HepG2 (cell line): ENCODE measurements around the gene MED12. TPM values are rescaled to one million over a fixed set of nuclear protein-coding genes. Genes with fewer than 3 reads are reported as not detected.

Experiments used
- ATAC-seq: fragments of 200-7000 bp; cut with Tn5 transposase; 3 replicates; pipeline ENCODE4 v1.9.1; 2020; ENCODE audit warnings: mild to moderate bottlenecking, moderate library complexity
- BruUV-seq: library from RNA; stranded (reverse); fragments of 400-500 nt; replicated peaks from 2 replicates; lab custom pipeline; 2021; lab: Mats Ljungman, UMichigan
- CTCF ChIA-PET: fragments of 300-600 bp; formaldehyde crosslinking; extraction: SDS; loops from one replicate; lab custom pipeline; 2021; ENCODE audit warnings: low total read pairs, inconsistent platforms, low intra/inter-chr PET ratio; lab: Yijun Ruan, JAX
- POLR2A ChIA-PET: fragments of 350-600 bp; sonication (Branson Sonifier 250); formaldehyde crosslinking; loops from one replicate; lab custom pipeline; 2020; ENCODE audit warnings: antibody characterized with exemption, inconsistent platforms; lab: Yijun Ruan, JAX
- DNase-seq: peaks from one replicate; pipeline ENCODE4 v3.0.0-alpha.2; 2015; ENCODE audit warnings: low spot score
- FAIRE-seq: peaks from 3 replicates; lab custom pipeline; 2011; peaks lifted over from hg19 to GRCh38; lab: Jason Lieb, UNC
- H2AFZ ChIP-seq: one replicate; pipeline ENCODE4 v1.6.1; 2011; ENCODE audit warnings: low read length, inconsistent platforms
- H3K27ac ChIP-seq: fragments of 300-600 bp; 3 replicates; pipeline ENCODE4 v1.8.0; 2011; ENCODE audit warnings: mixed run types, mild to moderate bottlenecking, mixed read lengths, low read length, inconsistent platforms; ENCODE audit not compliant: insufficient read depth; ENCODE audit errors: extremely low read length
- H3K27me3 ChIP-seq, 2 experiments: fragments of 200-600 bp in 1 of 2; 2 replicates in 1 of 2; 3 replicates in 1 of 2; pipeline versions ENCODE4 v1.6.0 to v1.8.0; 2011; ENCODE audit warnings: low read length in 2 of 2, mild to moderate bottlenecking in 2 of 2, moderate library complexity in 2 of 2, inconsistent platforms in 1 of 2; ENCODE audit not compliant: insufficient read depth in 2 of 2, control insufficient read depth in 1 of 2
- H3K36me3 ChIP-seq, 2 experiments: fragments of 200-600 bp in 1 of 2; replicated peaks in 1 of 2; 2 replicates in 1 of 2; 3 replicates in 1 of 2; pipeline versions ENCODE4 v1.5.1 to v1.8.0; 2011; ENCODE audit warnings: low read length in 2 of 2, inconsistent platforms in 1 of 2; ENCODE audit not compliant: insufficient read depth in 2 of 2, control insufficient read depth in 1 of 2
- H3K4me1 ChIP-seq: 2 replicates; pipeline ENCODE4 v1.5.1; 2012; ENCODE audit warnings: low read length, inconsistent platforms; ENCODE audit not compliant: insufficient read depth
- H3K4me2 ChIP-seq: 2 replicates; pipeline ENCODE4 v1.6.0; 2011; ENCODE audit warnings: low read depth, low read length, inconsistent platforms
- H3K4me3 ChIP-seq, 3 experiments: fragments of 200-600 bp in 1 of 3; sonication (generic), shearing (Covaris generic) in 1 of 3; replicated peaks in 1 of 3; 2 replicates each; pipeline ENCODE4 v1.5.1; 2011 to 2016; ENCODE audit warnings: low read length in 3 of 3, inconsistent platforms in 2 of 3, low read depth in 2 of 3, mild to moderate bottlenecking in 2 of 3, control low read depth in 1 of 3, mixed read lengths in 1 of 3; ENCODE audit not compliant: insufficient read depth in 1 of 3
- H3K79me2 ChIP-seq: one replicate; pipeline ENCODE4 v1.6.1; 2011; ENCODE audit warnings: low read length, inconsistent platforms; ENCODE audit not compliant: insufficient read depth
- H3K9ac ChIP-seq: 2 replicates; pipeline ENCODE4 v1.6.0; 2011; ENCODE audit warnings: mild to moderate bottlenecking, low read depth, low read length, inconsistent platforms; ENCODE audit not compliant: insufficient read depth
- H3K9me3 ChIP-seq: 2 replicates; pipeline ENCODE4 v1.5.1; 2012; ENCODE audit warnings: mild to moderate bottlenecking, low read length
- H4K20me1 ChIP-seq: 2 replicates; pipeline ENCODE4 v1.6.0; 2011; ENCODE audit warnings: inconsistent platforms, mild to moderate bottlenecking, low read length, moderate library complexity; ENCODE audit not compliant: insufficient read depth
- CBX5 ChIP-seq: sonication (generic); formaldehyde crosslinking; IDR thresholded peaks from 2 replicates; pipeline ENCODE4 v1.4.0; 2020; ENCODE audit warnings: missing genetic modification reagents, borderline replicate concordance
- CENPT ChIP-seq: sonication (generic); formaldehyde crosslinking; IDR thresholded peaks from 2 replicates; pipeline ENCODE4 v1.8.0; 2022; ENCODE audit warnings: low read depth, mild to moderate bottlenecking, moderate library complexity, missing genetic modification reagents
- GABPB1 ChIP-seq: IDR thresholded peaks from 2 replicates; pipeline ENCODE4 v1.6.1; 2016; ENCODE audit warnings: mild to moderate bottlenecking, missing genetic modification reagents, moderate library complexity, missing compliant biosample characterization
- GLI4 ChIP-seq: sonication (generic); formaldehyde crosslinking; IDR thresholded peaks from 2 replicates; pipeline ENCODE4 v1.5.1; 2020; ENCODE audit warnings: missing genetic modification reagents, mild to moderate bottlenecking, moderate library complexity, borderline replicate concordance
- KLF15 ChIP-seq: sonication (generic); formaldehyde crosslinking; IDR thresholded peaks from 2 replicates; pipeline ENCODE4 v1.8.1; 2023; ENCODE audit warnings: borderline replicate concordance, mild to moderate bottlenecking, inconsistent platforms, missing genetic modification reagents, mixed read lengths
- NCOR1 ChIP-seq: fragments of 200-600 bp; sonication (generic); IDR thresholded peaks from 2 replicates; pipeline ENCODE4 v1.7.0; 2017; ENCODE audit warnings: antibody characterized with exemption, low read length, borderline replicate concordance
- RBM22 ChIP-seq: fragments of 200-400 bp; formaldehyde crosslinking; optimal IDR thresholded peaks from 2 replicates; pipeline ENCODE3; 2017; ENCODE audit warnings: mild to moderate bottlenecking, low read length, moderate library complexity
- TIGD3 ChIP-seq: sonication (generic); formaldehyde crosslinking; IDR thresholded peaks from 2 replicates; pipeline ENCODE4 v1.5.1; 2020; ENCODE audit warnings: mild to moderate bottlenecking, missing genetic modification reagents, borderline replicate concordance
- ZKSCAN1 ChIP-seq: fragments of 150-350 bp; IDR thresholded peaks from 2 replicates; pipeline ENCODE4 v1.6.1; 2014; ENCODE audit warnings: low read length
- ZNF318 ChIP-seq: sonication (generic); formaldehyde crosslinking; IDR thresholded peaks from 2 replicates; pipeline ENCODE4 v1.4.0; 2020; ENCODE audit warnings: mild to moderate bottlenecking, missing genetic modification reagents
- ZNF354B ChIP-seq: sonication (generic); formaldehyde crosslinking; IDR thresholded peaks from 2 replicates; pipeline ENCODE4 v1.8.0; 2022; ENCODE audit warnings: mild to moderate bottlenecking, missing genetic modification reagents
- ZNF577 ChIP-seq: sonication (generic); formaldehyde crosslinking; IDR thresholded peaks from 2 replicates; pipeline ENCODE4 v1.4.0; 2020; ENCODE audit warnings: mild to moderate bottlenecking, low read depth, missing genetic modification reagents, borderline replicate concordance
- ZNF75D ChIP-seq: sonication (generic); formaldehyde crosslinking; IDR thresholded peaks from 2 replicates; pipeline ENCODE4 v1.8.1; 2023; ENCODE audit warnings: missing genetic modification reagents, mild to moderate bottlenecking, borderline replicate concordance
- ZNF790 ChIP-seq: sonication (generic); formaldehyde crosslinking; IDR thresholded peaks from 2 replicates; pipeline ENCODE4 v1.8.0; 2022; ENCODE audit warnings: missing genetic modification reagents, mild to moderate bottlenecking, borderline replicate concordance
- WGBS: methylation state at CpG from one replicate; pipeline ENCODE4 v1.1.6; 2017; ENCODE audit warnings: low lambda C conversion rate; 5-methylcytosine and 5-hydroxymethylcytosine counted together
- in situ Hi-C: cut with HindIII; loops from 2 replicates; pipeline ENCODE4 v1.10.0; 2017; ENCODE audit warnings: low pct_unique_long_range_greater_than_20kb; ENCODE audit not compliant: extremely low pct_ligation_motif_present
- intact Hi-C: fragments of 100-400 bp; cut with micrococcal nuclease; formaldehyde crosslinking; loops from one replicate; pipeline ENCODE4 v1.10.0; 2022; ENCODE audit not compliant: unreplicated experiment
- polyA plus RNA-seq, 8 experiments: library from polyadenylated mRNA; depleted of rRNA in 3 of 8; stranded (reverse) in 7 of 8; unstranded in 1 of 8; fragments of >200 nt; fragmentation: Illumina TruSeq in 4 of 8; extraction: Trizol in 4 of 8; gene quantifications; 2 replicates each; pipeline versions ENCODE4 v1.2.1 to v1.2.3, GENCODE V29; 2011 to 2016; ENCODE audit warnings: low read depth in 4 of 8, missing spikeins in 1 of 8, mixed read lengths in 1 of 8; ENCODE audit not compliant: insufficient read depth in 1 of 8
- total RNA-seq, 5 experiments: library from RNA; depleted of rRNA; stranded (reverse); fragments of >200 nt; fragmentation: Illumina TruSeq; extraction: Trizol; gene quantifications; 2 replicates each; pipeline ENCODE4 v1.2.3, GENCODE V29; 2016; ENCODE audit warnings: low read depth in 1 of 5

The MED12 gene
- total and polyA plus RNA-seq, 2 of the 13 experiments (the other 11 are each of a cell fraction or from before 2014, with no cell fraction given): 9.4 to 15.0 TPM

- TF ChIP-seq ZNF318 (CRISPR knock-in tag) (no peak), KLF15 (CRISPR knock-in tag) (no peak), ZKSCAN1 (no peak)
Measured at GRCh38 chrX:71173440-71173839, 55.0 kb downstream of the MED12 start (continued).

- FAIRE-seq: no peak
- TF ChIP-seq ZNF75D (no peak), ZNF790 (no peak), CENPT (CRISPR knock-in tag) (no peak), GLI4 (CRISPR knock-in tag) (no peak), NCOR1 (no peak), GABPB1 (no peak), TIGD3 (CRISPR knock-in tag) (no peak), ZNF577 (no peak), CBX5 (CRISPR knock-in tag) (no peak), RBM22 (no peak), ZNF354B (CRISPR knock-in tag) (no peak)
Measured at GRCh38 chrX:71174795-71175194, 56.4 kb downstream of the MED12 start.

More at GRCh38 chrX:71174795-71175194, 56.4 kb downstream of the MED12 start:
- Histone ChIP-seq H3K9me3 (no peaks in the 10 kb centered on the region), H3K4me2 (no peak overlapping the region), H3K4me1 (peaks cover 43% of the 10 kb centered on the region), H3K9ac (no peak overlapping the region), H3K36me3 (no peaks in the 10 kb centered on the region), H4K20me1 (no peaks in the 10 kb centered on the region), H3K4me3 (no peak overlapping the region), H3K27ac (no peak overlapping the region), H2AFZ (no peak overlapping the region), H3K79me2 (no peaks in the 10 kb centered on the region), H3K27me3 (no peaks in the 10 kb centered on the region)
- intact Hi-C loops (no loop called here), in situ Hi-C loops (loop anchor here (10.0 kb wide), 1 partner anchor 180 kb away; no protein-coding TSS in a partner anchor)
- DNase-seq: no peak
- ChIA-PET POLR2A (no interaction called here), CTCF (no interaction called here)
- BruUV-seq: no TSS peak
- ATAC-seq: no peak
- WGBS: 93% methylated on average over 1 of the region's 1 CpG
